ENCODE data around the gene NEK1. TPM values are rescaled to one million over a fixed set of nuclear protein-coding genes. Genes with fewer than 3 reads are reported as not detected.

The NEK1 gene
- total and polyA plus RNA-seq, 2 of the 8 experiments (the other 6 are each of a cell fraction or from before 2014, with no cell fraction given), result 3.9 to 11.7 TPM

- Histone ChIP-seq H3K36me3 (ENCODE audit: control insufficient read depth in 2 of 4, insufficient read depth in 4 of 4, low read length in 3 of 4) (peaks cover 0 to 7% (median 0%) of the 10 kb centered on the region in 4 experiments; a peak in 1 of 8 replicates), H3K79me2 (ENCODE audit: control insufficient read depth in 1 of 2, insufficient read depth in 2 of 2, low read length in 2 of 2) (peaks cover 0 to 8% of the 10 kb centered on the region in 2 experiments; a peak in 2 of 4 replicates), H3K14ac (ENCODE audit: insufficient read length) (no peak overlapping the region), H2BK12ac (ENCODE audit: low read depth, low read length) (no peak overlapping the region), H3K4ac (replicated peaks; ENCODE audit: insufficient read length, low read depth, low read length) (no peak overlapping the region), H3K4me1 (replicated peaks in 1 of 4; ENCODE audit: control insufficient read depth in 3 of 4, insufficient read depth in 4 of 4, low read length in 3 of 4) (no peaks in the 10 kb centered on the region), H2AFZ (ENCODE audit: low read length) (no peak overlapping the region), H2BK120ac (replicated peaks; ENCODE audit: low read depth, low read length) (no peak overlapping the region), H4K91ac (replicated peaks; ENCODE audit: insufficient read length, low read length) (no peak overlapping the region), H3K9ac (replicated peaks in 1 of 4; ENCODE audit: extremely low read depth in 1 of 4, low read depth in 3 of 4, low read length in 3 of 4) (no peak overlapping the region), H2AK5ac (ENCODE audit: low read depth, low read length) (no peak overlapping the region), H4K8ac (ENCODE audit: extremely low read depth, insufficient read depth, low read length) (no peak overlapping the region), H4K20me1 (replicated peaks in 1 of 2; ENCODE audit: control insufficient read depth in 1 of 2, insufficient read depth in 2 of 2, low read length in 2 of 2) (no peaks in the 10 kb centered on the region), H3K27me3 (replicated peaks in 1 of 4; ENCODE audit: control insufficient read depth in 3 of 4, extremely low read depth in 1 of 4, insufficient read depth in 3 of 4, low read length in 3 of 4) (no peaks in the 10 kb centered on the region), H3K23ac (ENCODE audit: insufficient read length) (no peak overlapping the region), H3K79me1 (ENCODE audit: low read depth, low read length) (no peaks in the 10 kb centered on the region; the same call in 1 of the 2 replicates), H3K18ac (ENCODE audit: extremely low read depth, low read length) (no peak overlapping the region), H2BK20ac (ENCODE audit: low read length) (no peak overlapping the region), H3K4me2 (ENCODE audit: insufficient read depth in 1 of 2, low read depth in 2 of 2, low read length in 2 of 2) (no peak overlapping the region), H2BK5ac (ENCODE audit: low read depth, low read length) (no peak overlapping the region), H3K9me3 (ENCODE audit: insufficient read depth in 2 of 2, low read depth in 1 of 2, low read length in 1 of 2) (no peaks in the 10 kb centered on the region), H3K56ac (replicated peaks; ENCODE audit: insufficient read length, low read depth, low read length) (no peak overlapping the region), H3K23me2 (ENCODE audit: low read depth, low read length) (no peaks in the 10 kb centered on the region), H3K4me3 (ENCODE audit: extremely low read depth in 1 of 4, insufficient read depth in 2 of 4, low read depth in 3 of 4, low read length in 4 of 4) (no peak overlapping the region), H4K5ac (ENCODE audit: insufficient read length, low read depth, low read length) (no peak overlapping the region), H3K27ac (ENCODE audit: low read depth, low read length) (no peak overlapping the region), H2BK15ac (ENCODE audit: low read length) (no peak overlapping the region)
- no peak for TF ChIP-seq GTF2F1 (IDR thresholded peaks at IDR 0.05; ENCODE audit: borderline replicate concordance, low read depth, low read length)
- TF ChIP-seq BACH1 (IDR thresholded peaks at IDR 0.05; ENCODE audit: low read length), result no peak
- no peak for TF ChIP-seq CBX5 (IDR thresholded peaks at IDR 0.05; ENCODE audit: low read depth, low read length)
- TF ChIP-seq RFX5 (IDR thresholded peaks at IDR 0.05; ENCODE audit: borderline replicate concordance, low read depth, low read length), result no peak
- no peak for TF ChIP-seq POLR2AphosphoS5 (IDR thresholded peaks at IDR 0.05; ENCODE audit: low read depth, low read length)
- TF ChIP-seq EZH2 (IDR thresholded peaks at IDR 0.05; ENCODE audit: low read depth, low read length, severe bottlenecking), result no peak
- no peak for TF ChIP-seq KDM5A (IDR thresholded peaks at IDR 0.05; ENCODE audit: low read length)
- TF ChIP-seq SUZ12 (IDR thresholded peaks at IDR 0.05; ENCODE audit: low read length), result no peak
- no peak for TF ChIP-seq JUN (IDR thresholded peaks at IDR 0.05; ENCODE audit: low read depth, low read length)
- no peak for TF ChIP-seq SRF (IDR thresholded peaks at IDR 0.05; ENCODE audit: low read depth, low read length)
- TF ChIP-seq ZNF274 (IDR thresholded peaks at IDR 0.05; ENCODE audit: borderline replicate concordance, extremely low read depth, low read length), result no peak
- TF ChIP-seq TEAD4 (IDR thresholded peaks at IDR 0.05; ENCODE audit: low read depth, low read length), result no peak
- no peak for TF ChIP-seq CTBP2 (IDR thresholded peaks at IDR 0.05; ENCODE audit: borderline replicate concordance, insufficient read depth, insufficient read length, low read length)
- TF ChIP-seq GABPA (IDR thresholded peaks at IDR 0.05; ENCODE audit: borderline replicate concordance, insufficient read depth, low read length), result no peak
- no peak for TF ChIP-seq MAX (IDR thresholded peaks at IDR 0.05)
- ChIA-PET CTCF (ENCODE audit: partially characterized antibody) (no interaction called here), POLR2A (ENCODE audit: partially characterized antibody) (no interaction called here)
- DNase-seq (ENCODE audit: low read depth in 1 of 2, low spot score in 2 of 2) (no peak), FAIRE-seq (no peak)
- 96% methylated on average over 2 of the region's 2 CpGs; no CpG with 5 or more reads in 1 of the 2 experiments for WGBS, 2 experiments (ENCODE audit: extremely low coverage in 1 of 2, insufficient coverage in 1 of 2, insufficient read length in 1 of 2, insufficient replicate concordance in 2 of 2, low coverage in 1 of 2, low lambda C conversion rate in 2 of 2, missing lambda C conversion rate in 1 of 2)
Observed at GRCh38 chr4:169603312-169603711, 9.1 kb downstream of the NEK1 start.
